HEK293 (cell line): ENCODE results near the gene SRD5A1.

Experiments
- CTCF ChIA-PET: fragments of 350-600 bp; formaldehyde crosslinking; extraction: SDS; loops from one replicate; lab custom pipeline; 2021; ENCODE audit warnings: antibody characterized with exemption; lab: Yijun Ruan, JAX
- POLR2A ChIA-PET: fragments of 300-600 bp; formaldehyde crosslinking; extraction: SDS; loops from one replicate; lab custom pipeline; 2020; ENCODE audit warnings: antibody characterized with exemption, inconsistent platforms; lab: Yijun Ruan, JAX
- H3K27ac ChIP-seq: fragments of 200-500 bp; sonication (Bioruptor generic); 2 replicates; pipeline ENCODE4 v1.5.1; 2014; ENCODE audit warnings: low read depth, low read length, control low read depth, inconsistent platforms; ENCODE audit errors: extremely low read depth
- H3K36me3 ChIP-seq, 2 experiments: fragments of 200-500 bp in 1 of 2; sonication (Bioruptor generic) in 1 of 2; 1 replicate in 1 of 2; 2 replicates in 1 of 2; pipeline ENCODE4 v1.5.1; 2014 to 2017; ENCODE audit warnings: inconsistent platforms in 2 of 2, low read length in 2 of 2; ENCODE audit not compliant: control insufficient read depth in 2 of 2, insufficient read depth in 1 of 2
- H3K4me1 ChIP-seq: fragments of 200-500 bp; sonication (Bioruptor generic); 2 replicates; pipeline ENCODE4 v1.5.1; 2014; ENCODE audit warnings: mild to moderate bottlenecking, low read length, inconsistent platforms; ENCODE audit not compliant: control insufficient read depth, insufficient read depth
- H3K4me3 ChIP-seq: 2 replicates; pipeline ENCODE4 v1.5.1; 2011; ENCODE audit warnings: low read depth, mild to moderate bottlenecking, control low read depth, low read length, moderate library complexity
- H3K9me3 ChIP-seq: fragments of 200-500 bp; sonication (Bioruptor generic); 2 replicates; pipeline ENCODE4 v1.5.1; 2014; ENCODE audit warnings: low read depth, low read length, inconsistent platforms; ENCODE audit not compliant: control insufficient read depth, insufficient read depth
- SCRT2 ChIP-seq: fragments of 450-650 bp; formaldehyde crosslinking; IDR thresholded peaks from 2 replicates; pipeline ENCODE4 v1.5.1; 2016; ENCODE audit warnings: missing biosample characterization, missing genetic modification characterization
- ZBTB21 ChIP-seq: fragments of 450-650 bp; formaldehyde crosslinking; IDR thresholded peaks from 2 replicates; pipeline ENCODE4 v1.5.1; 2017; ENCODE audit warnings: missing biosample characterization, missing genetic modification characterization
- ZBTB7A ChIP-seq: fragments of 450-650 bp; formaldehyde crosslinking; IDR thresholded peaks from 2 replicates; pipeline ENCODE4 v1.5.1; 2016; ENCODE audit warnings: low read depth, missing biosample characterization, missing genetic modification characterization
- ZIC2 ChIP-seq: fragments of 450-650 bp; formaldehyde crosslinking; IDR thresholded peaks from 2 replicates; pipeline ENCODE4 v1.5.1; 2016; ENCODE audit warnings: missing biosample characterization, missing genetic modification characterization
- ZNF140 ChIP-seq: fragments of 450-650 bp; formaldehyde crosslinking; IDR thresholded peaks from 2 replicates; pipeline ENCODE4 v1.5.1; 2016; ENCODE audit warnings: missing biosample characterization, missing genetic modification characterization
- ZNF157 ChIP-seq: fragments of 450-650 bp; formaldehyde crosslinking; IDR thresholded peaks from 2 replicates; pipeline ENCODE4 v1.5.1; 2016; ENCODE audit warnings: missing biosample characterization, missing genetic modification characterization
- ZNF169 ChIP-seq: fragments of 450-650 bp; formaldehyde crosslinking; IDR thresholded peaks from 2 replicates; pipeline ENCODE4 v1.5.1; 2016; ENCODE audit warnings: missing biosample characterization, missing genetic modification characterization
- ZNF292 ChIP-seq: fragments of 450-650 bp; formaldehyde crosslinking; IDR thresholded peaks from 2 replicates; pipeline ENCODE4 v1.5.1; 2016; ENCODE audit warnings: low read depth, missing biosample characterization, missing genetic modification characterization, borderline replicate concordance
- TF ChIP-seq, protein P1 (sequence below): fragments of 450-650 bp; formaldehyde crosslinking; IDR thresholded peaks from 2 replicates; pipeline ENCODE4 v1.5.1; 2016; ENCODE audit warnings: missing biosample characterization, missing genetic modification characterization
- TF ChIP-seq, protein P2 (sequence below): fragments of 450-650 bp; formaldehyde crosslinking; IDR thresholded peaks from 2 replicates; pipeline ENCODE4 v1.5.1; 2016; ENCODE audit warnings: missing biosample characterization, missing genetic modification characterization
- TF ChIP-seq, protein P3 (sequence below): fragments of 450-650 bp; formaldehyde crosslinking; IDR thresholded peaks from 2 replicates; pipeline ENCODE4 v1.5.1; 2017; ENCODE audit warnings: missing biosample characterization, missing genetic modification characterization
- TF ChIP-seq, protein P4 (sequence below): fragments of 450-650 bp; formaldehyde crosslinking; IDR thresholded peaks from 2 replicates; pipeline ENCODE4 v1.5.1; 2016; ENCODE audit warnings: missing biosample characterization, missing genetic modification characterization

Gene SRD5A1

DNA sequence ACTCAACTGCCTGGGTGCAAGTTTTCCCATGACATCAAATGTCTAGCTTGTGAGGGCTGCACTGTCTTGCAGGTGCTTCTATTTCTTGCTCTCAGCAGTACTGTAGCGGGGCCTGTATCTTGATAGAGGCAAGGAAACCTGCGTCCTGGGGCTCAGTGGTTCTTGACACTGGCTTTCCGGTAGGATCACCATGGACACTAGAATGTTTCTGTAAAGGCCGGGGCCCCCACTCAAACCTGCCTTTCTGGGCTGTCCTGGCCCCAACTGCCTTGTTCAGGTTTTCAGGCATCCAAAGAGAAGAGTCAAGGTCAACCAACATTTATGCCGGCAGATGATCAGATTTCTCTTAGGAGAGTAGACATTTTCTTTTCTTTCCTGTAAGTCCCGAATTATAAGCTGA lies 53.3 kb downstream of the SRD5A1 start (continued):
- no peak for TF ChIP-seq ZNF157 (tag by site-specific recombination)
- TF ChIP-seq, all 188 proteins: peak for 0

DNA sequence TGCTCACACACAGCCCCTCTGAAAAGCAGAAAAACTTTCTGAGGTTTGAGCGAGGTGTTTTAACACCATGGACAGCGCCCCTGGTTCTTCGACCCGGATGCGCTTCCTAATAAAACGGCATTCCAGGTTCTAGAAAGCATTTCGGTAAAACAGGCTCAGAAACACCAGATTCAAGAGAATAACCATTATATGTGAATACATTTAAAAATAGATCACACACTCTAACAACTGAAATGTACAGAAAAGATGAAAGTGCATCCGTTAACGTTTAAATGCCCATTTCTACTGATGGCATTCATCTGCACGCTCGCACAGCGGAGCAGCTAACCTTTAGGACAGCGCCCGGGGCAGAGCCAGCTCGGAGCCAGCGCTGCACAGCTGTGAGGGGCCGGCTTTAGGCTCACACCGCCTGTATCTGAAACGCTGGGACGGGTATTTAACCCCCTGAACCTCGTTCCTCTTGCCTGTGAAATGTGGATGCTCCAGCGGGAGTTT lies 53.7 kb downstream of the SRD5A1 start:
- CTCF ChIA-PET = no interaction called here
- Histone ChIP-seq H3K27ac (no peak overlapping the region), H3K36me3 (no peaks in the 10 kb centered on the region), H3K4me3 (no peak overlapping the region), H3K9me3 (no peaks in the 10 kb centered on the region), H3K4me1 (no peaks in the 10 kb centered on the region)
- TF ChIP-seq ZIC2 = no peak
- TF ChIP-seq, protein P1, sequence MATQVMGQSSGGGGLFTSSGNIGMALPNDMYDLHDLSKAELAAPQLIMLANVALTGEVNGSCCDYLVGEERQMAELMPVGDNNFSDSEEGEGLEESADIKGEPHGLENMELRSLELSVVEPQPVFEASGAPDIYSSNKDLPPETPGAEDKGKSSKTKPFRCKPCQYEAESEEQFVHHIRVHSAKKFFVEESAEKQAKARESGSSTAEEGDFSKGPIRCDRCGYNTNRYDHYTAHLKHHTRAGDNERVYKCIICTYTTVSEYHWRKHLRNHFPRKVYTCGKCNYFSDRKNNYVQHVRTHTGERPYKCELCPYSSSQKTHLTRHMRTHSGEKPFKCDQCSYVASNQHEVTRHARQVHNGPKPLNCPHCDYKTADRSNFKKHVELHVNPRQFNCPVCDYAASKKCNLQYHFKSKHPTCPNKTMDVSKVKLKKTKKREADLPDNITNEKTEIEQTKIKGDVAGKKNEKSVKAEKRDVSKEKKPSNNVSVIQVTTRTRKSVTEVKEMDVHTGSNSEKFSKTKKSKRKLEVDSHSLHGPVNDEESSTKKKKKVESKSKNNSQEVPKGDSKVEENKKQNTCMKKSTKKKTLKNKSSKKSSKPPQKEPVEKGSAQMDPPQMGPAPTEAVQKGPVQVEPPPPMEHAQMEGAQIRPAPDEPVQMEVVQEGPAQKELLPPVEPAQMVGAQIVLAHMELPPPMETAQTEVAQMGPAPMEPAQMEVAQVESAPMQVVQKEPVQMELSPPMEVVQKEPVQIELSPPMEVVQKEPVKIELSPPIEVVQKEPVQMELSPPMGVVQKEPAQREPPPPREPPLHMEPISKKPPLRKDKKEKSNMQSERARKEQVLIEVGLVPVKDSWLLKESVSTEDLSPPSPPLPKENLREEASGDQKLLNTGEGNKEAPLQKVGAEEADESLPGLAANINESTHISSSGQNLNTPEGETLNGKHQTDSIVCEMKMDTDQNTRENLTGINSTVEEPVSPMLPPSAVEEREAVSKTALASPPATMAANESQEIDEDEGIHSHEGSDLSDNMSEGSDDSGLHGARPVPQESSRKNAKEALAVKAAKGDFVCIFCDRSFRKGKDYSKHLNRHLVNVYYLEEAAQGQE (tag by site-specific recombination) = peak; percentile 96
- TF ChIP-seq, all 188 proteins: peak for 1
- POLR2A ChIA-PET = interaction anchor here (0.7 to 1.1 kb wide), 2 partner anchors 30 to 765 kb away, joined by 3 to 6 read pairs; no protein-coding TSS in a partner anchor

DNA sequence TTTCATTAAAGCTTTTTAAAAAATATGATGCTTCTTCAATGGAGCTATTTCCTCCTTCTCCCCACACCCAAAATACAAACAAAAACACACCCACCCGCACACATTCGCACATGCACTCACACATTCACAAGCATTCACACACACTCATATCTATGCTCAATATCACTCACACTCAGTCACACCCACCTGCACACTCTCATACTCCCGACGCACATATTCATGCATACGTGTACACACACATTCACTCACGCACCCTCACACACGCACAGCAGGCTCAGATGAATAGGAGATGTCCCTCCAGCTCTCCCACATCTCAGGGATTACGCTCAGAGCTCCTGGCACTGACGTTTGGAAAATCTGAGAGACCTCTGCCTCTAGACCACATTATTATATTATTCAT lies 54.3 kb downstream of the SRD5A1 start:
- TF ChIP-seq, protein P2, sequence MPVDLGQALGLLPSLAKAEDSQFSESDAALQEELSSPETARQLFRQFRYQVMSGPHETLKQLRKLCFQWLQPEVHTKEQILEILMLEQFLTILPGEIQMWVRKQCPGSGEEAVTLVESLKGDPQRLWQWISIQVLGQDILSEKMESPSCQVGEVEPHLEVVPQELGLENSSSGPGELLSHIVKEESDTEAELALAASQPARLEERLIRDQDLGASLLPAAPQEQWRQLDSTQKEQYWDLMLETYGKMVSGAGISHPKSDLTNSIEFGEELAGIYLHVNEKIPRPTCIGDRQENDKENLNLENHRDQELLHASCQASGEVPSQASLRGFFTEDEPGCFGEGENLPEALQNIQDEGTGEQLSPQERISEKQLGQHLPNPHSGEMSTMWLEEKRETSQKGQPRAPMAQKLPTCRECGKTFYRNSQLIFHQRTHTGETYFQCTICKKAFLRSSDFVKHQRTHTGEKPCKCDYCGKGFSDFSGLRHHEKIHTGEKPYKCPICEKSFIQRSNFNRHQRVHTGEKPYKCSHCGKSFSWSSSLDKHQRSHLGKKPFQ (tag by site-specific recombination) = 0 out of 2 replicates have a peak, but pooled peaks have one; percentile 25
- TF ChIP-seq ZNF140 (tag by site-specific recombination) = no peak
- TF ChIP-seq, all 188 proteins: peak for 1
- POLR2A ChIA-PET = interaction anchor here (0.7 kb wide), 1 partner anchor 766 kb away, joined by 6 read pairs; no protein-coding TSS in a partner anchor
- H3K4me1 ChIP-seq = no peaks in the 10 kb centered on the region
- no peaks in the 10 kb centered on the region for H3K36me3 ChIP-seq
- no peak overlapping the region for H3K27ac ChIP-seq
- CTCF ChIA-PET = interaction anchor here (0.6 kb wide), 1 partner anchor 87 kb away, joined by 3 read pairs; no protein-coding TSS in a partner anchor
- H3K4me3 ChIP-seq = no peak overlapping the region
- no peaks in the 10 kb centered on the region for H3K9me3 ChIP-seq

DNA sequence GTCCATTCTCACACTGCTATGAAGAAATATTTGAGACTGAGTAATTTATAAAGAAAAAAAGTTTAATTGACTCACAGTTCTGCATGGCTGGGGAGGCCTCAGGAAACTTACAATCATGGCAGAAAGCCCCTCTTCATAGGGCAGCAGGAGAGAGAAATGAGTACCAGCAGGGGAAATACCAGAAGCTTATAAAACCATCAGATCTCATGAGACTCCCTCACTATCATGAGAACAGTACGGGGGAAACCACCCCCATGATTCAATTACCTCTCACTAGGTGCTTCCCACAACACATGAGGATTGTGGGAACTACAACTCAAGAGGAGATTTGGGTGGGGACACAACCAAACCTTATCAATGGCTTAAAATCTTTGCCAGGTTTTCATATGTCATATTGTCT lies 59.7 kb downstream of the SRD5A1 start:
- POLR2A ChIA-PET = no interaction called here

More for the DNA sequence above, 59.7 kb downstream of the SRD5A1 start:
- Histone ChIP-seq H3K9me3 (no peaks in the 10 kb centered on the region), H3K36me3 (no peaks in the 10 kb centered on the region), H3K4me1 (no peaks in the 10 kb centered on the region), H3K27ac (no peak overlapping the region), H3K4me3 (no peak overlapping the region)
- TF ChIP-seq, protein P3, sequence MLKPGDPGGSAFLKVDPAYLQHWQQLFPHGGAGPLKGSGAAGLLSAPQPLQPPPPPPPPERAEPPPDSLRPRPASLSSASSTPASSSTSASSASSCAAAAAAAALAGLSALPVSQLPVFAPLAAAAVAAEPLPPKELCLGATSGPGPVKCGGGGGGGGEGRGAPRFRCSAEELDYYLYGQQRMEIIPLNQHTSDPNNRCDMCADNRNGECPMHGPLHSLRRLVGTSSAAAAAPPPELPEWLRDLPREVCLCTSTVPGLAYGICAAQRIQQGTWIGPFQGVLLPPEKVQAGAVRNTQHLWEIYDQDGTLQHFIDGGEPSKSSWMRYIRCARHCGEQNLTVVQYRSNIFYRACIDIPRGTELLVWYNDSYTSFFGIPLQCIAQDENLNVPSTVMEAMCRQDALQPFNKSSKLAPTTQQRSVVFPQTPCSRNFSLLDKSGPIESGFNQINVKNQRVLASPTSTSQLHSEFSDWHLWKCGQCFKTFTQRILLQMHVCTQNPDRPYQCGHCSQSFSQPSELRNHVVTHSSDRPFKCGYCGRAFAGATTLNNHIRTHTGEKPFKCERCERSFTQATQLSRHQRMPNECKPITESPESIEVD (tag by site-specific recombination) = no peak
- TF ChIP-seq ZNF292 (no peak), ZBTB21 (tag by site-specific recombination) (no peak), SCRT2 (tag by site-specific recombination) (no peak), ZNF169 (tag by site-specific recombination) (no peak), ZBTB7A (no peak)
- TF ChIP-seq, protein P4, sequence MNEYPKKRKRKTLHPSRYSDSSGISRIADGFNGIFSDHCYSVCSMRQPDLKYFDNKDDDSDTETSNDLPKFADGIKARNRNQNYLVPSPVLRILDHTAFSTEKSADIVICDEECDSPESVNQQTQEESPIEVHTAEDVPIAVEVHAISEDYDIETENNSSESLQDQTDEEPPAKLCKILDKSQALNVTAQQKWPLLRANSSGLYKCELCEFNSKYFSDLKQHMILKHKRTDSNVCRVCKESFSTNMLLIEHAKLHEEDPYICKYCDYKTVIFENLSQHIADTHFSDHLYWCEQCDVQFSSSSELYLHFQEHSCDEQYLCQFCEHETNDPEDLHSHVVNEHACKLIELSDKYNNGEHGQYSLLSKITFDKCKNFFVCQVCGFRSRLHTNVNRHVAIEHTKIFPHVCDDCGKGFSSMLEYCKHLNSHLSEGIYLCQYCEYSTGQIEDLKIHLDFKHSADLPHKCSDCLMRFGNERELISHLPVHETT (tag by site-specific recombination) = no peak
- CTCF ChIA-PET = no interaction called here
